Liver (tissue), 9 donors: ENCODE measurements around the gene ADGRG1. TPM values are rescaled to one million over a fixed set of nuclear protein-coding genes. Genes with fewer than 3 reads are reported as not detected.

Experiments
- DNase-seq: peaks from one replicate; pipeline ENCODE4 v3.0.0-alpha.2; 2017; ENCODE audit warnings: low spot score
- H3K27ac ChIP-seq, 2 donors: one replicate each; pipeline ENCODE4 v1.7.0; 2013; ENCODE audit warnings: inconsistent platforms in 2 of 2, low read length in 2 of 2, control low read depth in 1 of 2, low read depth in 1 of 2, mild to moderate bottlenecking in 1 of 2
- H3K27me3 ChIP-seq, 4 donors: one replicate each; pipeline versions ENCODE4 v1.6.1 to v1.7.0; 2013; ENCODE audit warnings: low read length in 3 of 4, inconsistent platforms in 1 of 4, mild to moderate bottlenecking in 1 of 4, moderate library complexity in 1 of 4; ENCODE audit not compliant: control insufficient read depth in 4 of 4, insufficient read depth in 4 of 4
- H3K36me3 ChIP-seq, 4 donors: one replicate each; pipeline versions ENCODE4 v1.6.1 to v1.7.0; 2013; ENCODE audit warnings: low read length in 3 of 4, mild to moderate bottlenecking in 3 of 4, low read depth in 1 of 4, moderate library complexity in 1 of 4; ENCODE audit not compliant: control insufficient read depth in 4 of 4, insufficient read depth in 3 of 4
- H3K4me1 ChIP-seq, 4 donors: one replicate each; pipeline versions ENCODE4 v1.6.1 to v1.7.0; 2013; ENCODE audit warnings: low read length in 3 of 4, mild to moderate bottlenecking in 3 of 4, moderate library complexity in 1 of 4; ENCODE audit not compliant: control insufficient read depth in 4 of 4, insufficient read depth in 4 of 4
- H3K4me3 ChIP-seq, 3 donors: one replicate each; pipeline versions ENCODE4 v1.6.1 to v1.7.0; 2013; ENCODE audit warnings: low read length in 3 of 3, control low read depth in 1 of 3, low read depth in 1 of 3, mild to moderate bottlenecking in 1 of 3
- H3K9ac ChIP-seq, 2 donors: one replicate each; pipeline ENCODE4 v1.7.0; 2013; ENCODE audit warnings: low read length in 2 of 2, mild to moderate bottlenecking in 2 of 2, moderate library complexity in 2 of 2, control low read depth in 1 of 2, low read depth in 1 of 2
- H3K9me3 ChIP-seq, 4 donors: one replicate each; pipeline versions ENCODE4 v1.6.1 to v1.7.0; 2013; ENCODE audit warnings: low read length in 3 of 4; ENCODE audit not compliant: control insufficient read depth in 4 of 4
- EGR1 ChIP-seq, 2 donors: IDR thresholded peaks; 2 replicates each; pipeline ENCODE4 v1.6.1; 2016 to 2018; ENCODE audit warnings: antibody characterized with exemption in 2 of 2, low read depth in 2 of 2
- FOXA1 ChIP-seq: IDR thresholded peaks from 2 replicates; pipeline ENCODE4 v1.6.1; 2016; ENCODE audit warnings: antibody characterized with exemption
- FOXA2 ChIP-seq: IDR thresholded peaks from 2 replicates; pipeline ENCODE4 v1.6.1; 2016; ENCODE audit warnings: antibody characterized with exemption
- GABPA ChIP-seq, 2 donors: IDR thresholded peaks in 1 of 2; conservative IDR thresholded peaks in 1 of 2; 2 replicates each; pipeline ENCODE4 v1.6.1; 2016; ENCODE audit warnings: antibody characterized with exemption in 2 of 2, mild to moderate bottlenecking in 1 of 2, moderate library complexity in 1 of 2
- HNF4A ChIP-seq, 2 donors: conservative IDR thresholded peaks; 2 replicates each; pipeline ENCODE4 v1.6.1; 2016; ENCODE audit warnings: antibody characterized with exemption in 2 of 2, mild to moderate bottlenecking in 2 of 2
- JUND ChIP-seq, 2 donors: IDR thresholded peaks; 2 replicates each; pipeline ENCODE4 v1.6.1; 2016; ENCODE audit warnings: antibody characterized with exemption in 2 of 2
- MAX ChIP-seq: IDR thresholded peaks from 2 replicates; pipeline ENCODE4 v1.6.1; 2016; ENCODE audit warnings: antibody characterized with exemption
- RAD21 ChIP-seq, 2 donors: IDR thresholded peaks; 2 replicates each; pipeline ENCODE4 v1.6.1; 2016; ENCODE audit warnings: antibody characterized with exemption in 2 of 2, mild to moderate bottlenecking in 2 of 2
- REST ChIP-seq: IDR thresholded peaks from 2 replicates; pipeline ENCODE4 v1.6.1; 2016; ENCODE audit warnings: antibody characterized with exemption, mild to moderate bottlenecking
- RXRA ChIP-seq, 2 donors: IDR thresholded peaks; 2 replicates each; pipeline ENCODE4 v1.6.1; 2017 to 2018; ENCODE audit warnings: antibody characterized with exemption in 2 of 2, mild to moderate bottlenecking in 1 of 2
- SP1 ChIP-seq: IDR thresholded peaks from 2 replicates; pipeline ENCODE4 v1.6.1; 2018; ENCODE audit warnings: antibody characterized with exemption, mild to moderate bottlenecking
- YY1 ChIP-seq: IDR thresholded peaks from 2 replicates; pipeline ENCODE4 v1.6.1; 2016; ENCODE audit warnings: antibody characterized with exemption, mild to moderate bottlenecking
- ZBTB33 ChIP-seq: IDR thresholded peaks from 2 replicates; pipeline ENCODE4 v1.6.1; 2016; ENCODE audit warnings: antibody characterized with exemption
- whole genome bisulfite sequencing: extraction: QIAGEN DNeasy Blood & Tissue Kit; methylation state at CpG from one replicate; pipeline ENCODE4 v1.1.7; 2013; 5-methylcytosine and 5-hydroxymethylcytosine counted together
- polyA plus RNA-seq, 2 donors: library from polyadenylated mRNA; stranded (reverse) in 1 of 2; unstranded in 1 of 2; fragments of 200-250 nt in 1 of 2; fragments of >200 nt in 1 of 2; fragmentation: Nextera tagmentation in 1 of 2; extraction: Ambion mirVana in 1 of 2; gene quantifications; one replicate each; pipeline versions ENCODE4 v1.2.1 to v1.2.3, GENCODE V29; 2013 to 2015
- total RNA-seq, 2 donors: library from RNA; depleted of rRNA; stranded (reverse); fragments of >200 nt; gene quantifications; one replicate each; pipeline ENCODE4 v1.2.3, GENCODE V29; 2014
- donor health status: healthy.
- donor health status: healthy.
- donor health status: healthy.
- donor health status: healthy.
- donor health status: healthy.

The ADGRG1 gene
- total and polyA plus RNA-seq, 4 donors: 1.7 to 3.3 (median 2.0) TPM

- TF ChIP-seq ZBTB33 (no peak), RXRA (IDR thresholded peaks at IDR 0.05) (no peak), MAX (no peak), HNF4A (conservative IDR thresholded peaks at IDR 0.05) (no peak), GABPA (IDR thresholded peaks at IDR 0.05 in 1 of 2, conservative IDR thresholded peaks at IDR 0.05 in 1 of 2) (no peak), YY1 (no peak)
Observed at GRCh38 chr16:57642160-57643135, 14.0 kb downstream of the ADGRG1 start (continued).

GRCh38 chr16:57643147-57643874 lies 14.9 kb downstream of the ADGRG1 start:
- Histone ChIP-seq H3K9me3 (no peaks in the 10 kb centered on the region), H3K4me3 (no peak overlapping the region), H3K27me3 (no peaks in the 10 kb centered on the region), H3K27ac (no peak overlapping the region), H3K4me1 (peaks cover 0 to 4% (median 1%) of the 10 kb centered on the region in 4 donors), H3K36me3 (no peaks in the 10 kb centered on the region), H3K9ac (no peak overlapping the region)
- 70% methylated on average over 7 of the region's 7 CpGs for WGBS
- DNase-seq: no peak
- TF ChIP-seq SP1 (no peak), EGR1 (IDR thresholded peaks at IDR 0.05; ENCODE audit: low read depth in 2 of 2) (no peak), FOXA1 (no peak), RAD21 (IDR thresholded peaks at IDR 0.05) (no peak), YY1 (no peak), JUND (IDR thresholded peaks at IDR 0.05) (no peak), HNF4A (conservative IDR thresholded peaks at IDR 0.05) (no peak), GABPA (IDR thresholded peaks at IDR 0.05 in 1 of 2, conservative IDR thresholded peaks at IDR 0.05 in 1 of 2) (no peak), FOXA2 (no peak), REST (no peak)
